ENCODE measurements around the gene KCNG2.

Gene KCNG2

DNA sequence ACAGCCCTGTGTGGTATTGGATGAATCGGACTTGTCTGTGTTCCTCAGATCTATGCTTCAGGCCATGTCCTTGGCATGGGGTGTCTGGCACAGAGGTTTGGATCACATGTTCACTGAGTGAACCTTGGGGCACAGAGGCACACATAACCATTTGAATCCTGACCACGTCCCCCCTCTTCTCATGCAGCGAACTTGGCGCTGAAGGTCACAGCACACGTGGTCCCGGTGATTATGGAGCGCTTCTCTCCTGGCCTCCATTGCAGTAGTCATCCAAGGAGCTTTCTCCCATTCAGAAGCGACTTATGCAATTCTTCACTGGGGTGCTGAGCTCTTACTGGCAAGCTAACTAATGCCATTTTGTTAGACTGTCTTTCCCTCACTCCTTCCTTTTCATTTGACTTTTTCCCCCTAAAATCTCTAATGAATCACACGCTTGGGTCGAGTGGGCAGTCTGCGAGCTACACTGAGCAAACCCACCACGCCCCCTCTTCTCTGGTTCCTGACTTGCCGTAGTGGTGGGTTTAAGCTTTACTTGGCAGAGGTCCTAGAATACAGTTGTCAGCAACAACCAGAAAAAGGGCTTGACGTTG is 59.4 kb downstream of the KCNG2 start:
- no peak overlapping the region for H3K27ac ChIP-seq (ENCODE audit: low read length)
- no peaks in the 10 kb centered on the region for H4K20me1 ChIP-seq (ENCODE audit: insufficient read depth, low read length)
- no peak overlapping the region for H3K9ac ChIP-seq (ENCODE audit: low read length)
- TF ChIP-seq EZH2phosphoT487 (IDR thresholded peaks at IDR 0.05; ENCODE audit: low read depth) (no peak), CTCF (IDR thresholded peaks at IDR 0.05; ENCODE audit: low read depth, low read length) (no peak)
- H3K9me3 ChIP-seq (ENCODE audit: insufficient read depth, low read length) = peaks cover 8% of the 10 kb centered on the region
- H2AFZ ChIP-seq (ENCODE audit: low read depth, low read length) = no peak overlapping the region
- no peak overlapping the region for H3K4me2 ChIP-seq (ENCODE audit: low read length)
- peaks cover 21% of the 10 kb centered on the region for H3K4me1 ChIP-seq (ENCODE audit: low read length)
- H3K27me3 ChIP-seq (ENCODE audit: low read depth, low read length) = peaks cover 28% of the 10 kb centered on the region
- no peaks in the 10 kb centered on the region for H3K79me2 ChIP-seq (ENCODE audit: low read length)
- no peaks in the 10 kb centered on the region for H3K36me3 ChIP-seq (replicated peaks; ENCODE audit: low read depth, low read length)
- H3K4me3 ChIP-seq (ENCODE audit: low read length) = no peak overlapping the region

DNA sequence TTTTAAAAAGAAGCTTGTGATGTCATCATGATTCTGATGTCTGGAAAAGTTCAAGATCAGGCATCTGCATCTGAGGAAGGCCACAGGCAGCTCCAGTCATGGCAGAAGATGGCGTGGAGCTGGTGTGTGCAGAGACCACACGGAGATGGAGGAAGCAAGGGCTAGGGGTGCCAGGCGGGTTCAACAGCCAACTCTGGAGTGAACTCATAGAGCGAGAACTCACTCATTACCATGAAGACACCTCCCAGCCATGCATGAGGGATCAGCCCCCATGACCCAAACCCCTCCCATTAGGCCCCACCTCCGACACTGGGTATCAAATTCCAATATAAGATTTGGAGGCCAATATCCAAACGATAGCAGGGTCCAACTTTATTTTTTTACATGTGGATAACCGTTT is 61.6 kb downstream of the KCNG2 start:
- Histone ChIP-seq H2AFZ (ENCODE audit: low read depth, low read length) (no peak overlapping the region), H3K27ac (ENCODE audit: low read length) (no peak overlapping the region), H3K36me3 (replicated peaks; ENCODE audit: low read depth, low read length) (no peaks in the 10 kb centered on the region), H3K4me2 (ENCODE audit: low read length) (no peak overlapping the region), H3K27me3 (ENCODE audit: low read depth, low read length) (peaks cover 31% of the 10 kb centered on the region), H3K4me3 (ENCODE audit: low read length) (no peak overlapping the region), H3K4me1 (ENCODE audit: low read length) (peaks cover 21% of the 10 kb centered on the region), H4K20me1 (ENCODE audit: insufficient read depth, low read length) (no peaks in the 10 kb centered on the region), H3K9me3 (ENCODE audit: insufficient read depth, low read length) (peaks cover 12% of the 10 kb centered on the region), H3K9ac (ENCODE audit: low read length) (no peak overlapping the region), H3K79me2 (ENCODE audit: low read length) (no peaks in the 10 kb centered on the region)
- TF ChIP-seq EZH2phosphoT487 (IDR thresholded peaks at IDR 0.05; ENCODE audit: low read depth) (no peak), CTCF (IDR thresholded peaks at IDR 0.05; ENCODE audit: low read depth, low read length) (no peak)

- no peak overlapping the region for H2AFZ ChIP-seq (ENCODE audit: low read depth, low read length)
- H3K4me3 ChIP-seq (ENCODE audit: low read length) = no peak overlapping the region
- no peaks in the 10 kb centered on the region for H3K4me1 ChIP-seq (ENCODE audit: low read length)
- no peak overlapping the region for H3K27ac ChIP-seq (ENCODE audit: low read length)
- peaks cover 31% of the 10 kb centered on the region; the same call in 1 of the 2 replicates for H3K27me3 ChIP-seq (ENCODE audit: low read depth, low read length)
- peaks cover 12% of the 10 kb centered on the region for H3K9me3 ChIP-seq (ENCODE audit: insufficient read depth, low read length)
- TF ChIP-seq EZH2phosphoT487 (IDR thresholded peaks at IDR 0.05; ENCODE audit: low read depth) (no peak), CTCF (IDR thresholded peaks at IDR 0.05; ENCODE audit: low read depth, low read length) (no peak)
- H3K79me2 ChIP-seq (ENCODE audit: low read length) = no peaks in the 10 kb centered on the region
- H3K9ac ChIP-seq (ENCODE audit: low read length) = no peak overlapping the region
- no peaks in the 10 kb centered on the region for H4K20me1 ChIP-seq (ENCODE audit: insufficient read depth, low read length)
- H3K4me2 ChIP-seq (ENCODE audit: low read length) = no peak overlapping the region
- no peaks in the 10 kb centered on the region for H3K36me3 ChIP-seq (replicated peaks; ENCODE audit: low read depth, low read length)
Observed at GRCh38 chr18:79861687-79862086, 63.9 kb downstream of the KCNG2 start.

GRCh38 chr18:79862562-79862961 is 64.8 kb downstream of the KCNG2 start:
- Histone ChIP-seq H3K79me2 (ENCODE audit: low read length) (no peaks in the 10 kb centered on the region), H3K4me3 (ENCODE audit: low read length) (no peak overlapping the region), H3K9me3 (ENCODE audit: insufficient read depth, low read length) (peaks cover 12% of the 10 kb centered on the region), H3K27me3 (ENCODE audit: low read depth, low read length) (peaks cover 31% of the 10 kb centered on the region; the same call in 1 of the 2 replicates), H3K9ac (ENCODE audit: low read length) (no peak overlapping the region), H3K4me1 (ENCODE audit: low read length) (no peaks in the 10 kb centered on the region), H2AFZ (ENCODE audit: low read depth, low read length) (no peak overlapping the region), H4K20me1 (ENCODE audit: insufficient read depth, low read length) (no peaks in the 10 kb centered on the region), H3K36me3 (replicated peaks; ENCODE audit: low read depth, low read length) (no peaks in the 10 kb centered on the region), H3K4me2 (ENCODE audit: low read length) (no peak overlapping the region), H3K27ac (ENCODE audit: low read length) (no peak overlapping the region)
- no peak for TF ChIP-seq CTCF (IDR thresholded peaks at IDR 0.05; ENCODE audit: low read depth, low read length)
- TF ChIP-seq EZH2phosphoT487 (IDR thresholded peaks at IDR 0.05; ENCODE audit: low read depth) = no peak
